K562 (cell line): Measurements from ENCODE around the gene SLC38A8. TPM values are rescaled to one million over a fixed set of nuclear protein-coding genes. Genes with fewer than 3 reads are reported as not detected.

Experiments used
- FOSL1 ChIP-seq: fragments of 200-800 bp; sonication (Bioruptor generic); conservative IDR thresholded peaks from 2 replicates; pipeline ENCODE4 v1.6.1; 2016; ENCODE audit warnings: missing genetic modification characterization, missing compliant biosample characterization
- GATAD2A ChIP-seq: fragments of 450-650 bp; IDR thresholded peaks from 2 replicates; pipeline ENCODE4 v1.6.1; 2017
- MEF2D ChIP-seq: conservative IDR thresholded peaks from 2 replicates; pipeline ENCODE4 v1.6.1; 2016; ENCODE audit warnings: low read depth, missing genetic modification characterization, missing compliant biosample characterization
- NBN ChIP-seq: fragments of 450-650 bp; IDR thresholded peaks from 2 replicates; pipeline ENCODE4 v1.6.1; 2016; ENCODE audit warnings: low read depth, mild to moderate bottlenecking
- NELFE ChIP-seq: IDR thresholded peaks from 2 replicates; pipeline ENCODE4 v1.6.1; 2011; ENCODE audit warnings: mild to moderate bottlenecking; ENCODE audit not compliant: insufficient read depth, insufficient read length
- PRPF4 ChIP-seq: fragments of 200-400 bp; formaldehyde crosslinking; IDR thresholded peaks from one replicate; pipeline ENCODE4 v1.6.1; 2017; ENCODE audit warnings: low read length, low read depth, mild to moderate bottlenecking; ENCODE audit not compliant: insufficient read depth, poor library complexity, severe bottlenecking
- RBM14 ChIP-seq: fragments of 200-400 bp; formaldehyde crosslinking; IDR thresholded peaks from 2 replicates; pipeline ENCODE4 v1.6.1; 2018; ENCODE audit warnings: low read depth, mild to moderate bottlenecking, low read length, moderate library complexity, borderline replicate concordance; ENCODE audit not compliant: insufficient read depth
- SREBF1 ChIP-seq: fragments of 150-350 bp; IDR thresholded peaks from 2 replicates; pipeline ENCODE4 v1.6.1; 2014; ENCODE audit warnings: antibody characterized with exemption, low read depth, low read length, borderline replicate concordance
- ZBED1 ChIP-seq: IDR thresholded peaks from 2 replicates; pipeline ENCODE4 v1.6.1; 2014
- ZNF232 ChIP-seq: sonication (generic); formaldehyde crosslinking; IDR thresholded peaks from 2 replicates; pipeline ENCODE4 v1.8.0; 2022; ENCODE audit warnings: mild to moderate bottlenecking, missing genetic modification reagents
- ZNF561 ChIP-seq: fragments of 450-650 bp; formaldehyde crosslinking; conservative IDR thresholded peaks from 2 replicates; pipeline ENCODE4 v1.4.0; 2020; ENCODE audit warnings: mild to moderate bottlenecking, moderate library complexity
- ZNF589 ChIP-seq: fragments of 200-800 bp; sonication (Bioruptor generic); IDR thresholded peaks from 2 replicates; pipeline ENCODE4 v1.6.1; 2016; ENCODE audit warnings: low read depth, missing genetic modification characterization, missing compliant biosample characterization
- polyA plus RNA-seq, 8 experiments: library from polyadenylated mRNA; depleted of rRNA in 4 of 8; stranded (reverse) in 5 of 8; unstranded in 3 of 8; fragments of >200 nt; fragmentation: Nextera tagmentation in 2 of 8; fragmentation: Illumina TruSeq in 1 of 8; extraction: Ambion mirVana in 2 of 8; extraction: Trizol in 1 of 8; gene quantifications; 2 replicates each; pipeline versions ENCODE4 v1.2.1 to v1.2.3, GENCODE V29; 2011 to 2014; ENCODE audit warnings: inconsistent platforms in 1 of 8, missing spikeins in 1 of 8
- total RNA-seq, 7 experiments: library from RNA; depleted of rRNA in 6 of 7; stranded (reverse); fragments of >200 nt in 6 of 7; fragmentation: Illumina TruSeq in 2 of 7; extraction: Trizol in 2 of 7; gene quantifications; 2 replicates each; pipeline versions ENCODE4 v1.2.1 to v1.2.3, GENCODE V29; 2011 to 2021; ENCODE audit warnings: low replicate concordance in 1 of 7
- TF ChIP-seq, protein P1 (sequence below): IDR thresholded peaks from 3 replicates; pipeline ENCODE4 v1.6.1; 2011; ENCODE audit warnings: borderline replicate concordance, mild to moderate bottlenecking, moderate library complexity; ENCODE audit not compliant: insufficient read length; ENCODE audit errors: extremely low read depth
- TF ChIP-seq, protein P2 (sequence below): sonication (generic); formaldehyde crosslinking; IDR thresholded peaks from 2 replicates; pipeline ENCODE4 v1.8.1; 2023; ENCODE audit warnings: missing genetic modification reagents, mild to moderate bottlenecking, borderline replicate concordance
- TF ChIP-seq, protein P3 (sequence below): sonication (generic); formaldehyde crosslinking; IDR thresholded peaks from 2 replicates; pipeline ENCODE4 v1.8.0; 2022; ENCODE audit warnings: mild to moderate bottlenecking, low read depth, missing genetic modification reagents
- TF ChIP-seq, protein P4 (sequence below): fragments of 250-450 bp; sonication (Bioruptor Pico); IDR thresholded peaks from 2 replicates; pipeline ENCODE4 v1.5.0; 2020; ENCODE audit warnings: mild to moderate bottlenecking, borderline replicate concordance
- TF ChIP-seq, protein P5 (sequence below): fragments of 250-450 bp; sonication (Bioruptor Pico); IDR thresholded peaks from 2 replicates; pipeline ENCODE4 v1.8.0; 2022; ENCODE audit warnings: moderate library complexity, mild to moderate bottlenecking, inconsistent platforms

SLC38A8 gene
- total and polyA plus RNA-seq, 9 of the 15 experiments (the other 6 are each of a cell fraction or from before 2014, with no cell fraction given), result 0.28 TPM; not detected in 8

DNA sequence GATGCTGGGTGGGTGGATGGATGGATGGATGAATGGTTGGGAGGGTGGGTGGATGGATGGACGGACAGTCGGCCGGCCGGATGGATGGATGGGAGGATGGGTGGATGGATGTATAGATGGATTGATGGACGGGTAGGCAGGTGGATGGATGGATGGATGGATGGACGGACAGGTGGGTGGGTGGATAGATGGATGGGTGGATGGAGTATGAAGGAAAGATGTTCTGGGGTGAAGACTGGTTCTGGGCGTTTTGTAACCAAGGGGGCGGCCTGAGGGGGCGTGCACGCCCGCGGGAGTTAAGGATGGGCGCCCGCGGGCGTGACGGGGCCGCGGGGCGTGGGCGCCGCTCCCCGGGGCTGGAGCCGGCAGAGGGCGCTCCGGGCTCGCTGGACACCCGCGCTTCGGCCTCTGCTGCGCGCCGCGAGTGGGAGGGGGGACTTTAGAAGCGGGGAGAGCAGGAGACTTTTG lies 74.7 kb downstream of the SLC38A8 start, which contains the start of gene NECAB2 (continued):
- TF ChIP-seq, protein P1, sequence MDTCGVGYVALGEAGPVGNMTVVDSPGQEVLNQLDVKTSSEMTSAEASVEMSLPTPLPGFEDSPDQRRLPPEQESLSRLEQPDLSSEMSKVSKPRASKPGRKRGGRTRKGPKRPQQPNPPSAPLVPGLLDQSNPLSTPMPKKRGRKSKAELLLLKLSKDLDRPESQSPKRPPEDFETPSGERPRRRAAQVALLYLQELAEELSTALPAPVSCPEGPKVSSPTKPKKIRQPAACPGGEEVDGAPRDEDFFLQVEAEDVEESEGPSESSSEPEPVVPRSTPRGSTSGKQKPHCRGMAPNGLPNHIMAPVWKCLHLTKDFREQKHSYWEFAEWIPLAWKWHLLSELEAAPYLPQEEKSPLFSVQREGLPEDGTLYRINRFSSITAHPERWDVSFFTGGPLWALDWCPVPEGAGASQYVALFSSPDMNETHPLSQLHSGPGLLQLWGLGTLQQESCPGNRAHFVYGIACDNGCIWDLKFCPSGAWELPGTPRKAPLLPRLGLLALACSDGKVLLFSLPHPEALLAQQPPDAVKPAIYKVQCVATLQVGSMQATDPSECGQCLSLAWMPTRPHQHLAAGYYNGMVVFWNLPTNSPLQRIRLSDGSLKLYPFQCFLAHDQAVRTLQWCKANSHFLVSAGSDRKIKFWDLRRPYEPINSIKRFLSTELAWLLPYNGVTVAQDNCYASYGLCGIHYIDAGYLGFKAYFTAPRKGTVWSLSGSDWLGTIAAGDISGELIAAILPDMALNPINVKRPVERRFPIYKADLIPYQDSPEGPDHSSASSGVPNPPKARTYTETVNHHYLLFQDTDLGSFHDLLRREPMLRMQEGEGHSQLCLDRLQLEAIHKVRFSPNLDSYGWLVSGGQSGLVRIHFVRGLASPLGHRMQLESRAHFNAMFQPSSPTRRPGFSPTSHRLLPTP, result no peak
- TF ChIP-seq PRPF4 (no peak), ZNF561 (no peak), GATAD2A (0 out of 2 replicates have a peak, but pooled peaks have one; percentile 48), SREBF1 (no peak), NBN (no peak), ZNF589 (CRISPR knock-in tag) (no peak), ZBED1 (no peak), RBM14 (no peak), NELFE (no peak), FOSL1 (tag) (no peak), MEF2D (tag) (no peak), ZNF232 (CRISPR knock-in tag) (no peak)
- TF ChIP-seq, protein P2, sequence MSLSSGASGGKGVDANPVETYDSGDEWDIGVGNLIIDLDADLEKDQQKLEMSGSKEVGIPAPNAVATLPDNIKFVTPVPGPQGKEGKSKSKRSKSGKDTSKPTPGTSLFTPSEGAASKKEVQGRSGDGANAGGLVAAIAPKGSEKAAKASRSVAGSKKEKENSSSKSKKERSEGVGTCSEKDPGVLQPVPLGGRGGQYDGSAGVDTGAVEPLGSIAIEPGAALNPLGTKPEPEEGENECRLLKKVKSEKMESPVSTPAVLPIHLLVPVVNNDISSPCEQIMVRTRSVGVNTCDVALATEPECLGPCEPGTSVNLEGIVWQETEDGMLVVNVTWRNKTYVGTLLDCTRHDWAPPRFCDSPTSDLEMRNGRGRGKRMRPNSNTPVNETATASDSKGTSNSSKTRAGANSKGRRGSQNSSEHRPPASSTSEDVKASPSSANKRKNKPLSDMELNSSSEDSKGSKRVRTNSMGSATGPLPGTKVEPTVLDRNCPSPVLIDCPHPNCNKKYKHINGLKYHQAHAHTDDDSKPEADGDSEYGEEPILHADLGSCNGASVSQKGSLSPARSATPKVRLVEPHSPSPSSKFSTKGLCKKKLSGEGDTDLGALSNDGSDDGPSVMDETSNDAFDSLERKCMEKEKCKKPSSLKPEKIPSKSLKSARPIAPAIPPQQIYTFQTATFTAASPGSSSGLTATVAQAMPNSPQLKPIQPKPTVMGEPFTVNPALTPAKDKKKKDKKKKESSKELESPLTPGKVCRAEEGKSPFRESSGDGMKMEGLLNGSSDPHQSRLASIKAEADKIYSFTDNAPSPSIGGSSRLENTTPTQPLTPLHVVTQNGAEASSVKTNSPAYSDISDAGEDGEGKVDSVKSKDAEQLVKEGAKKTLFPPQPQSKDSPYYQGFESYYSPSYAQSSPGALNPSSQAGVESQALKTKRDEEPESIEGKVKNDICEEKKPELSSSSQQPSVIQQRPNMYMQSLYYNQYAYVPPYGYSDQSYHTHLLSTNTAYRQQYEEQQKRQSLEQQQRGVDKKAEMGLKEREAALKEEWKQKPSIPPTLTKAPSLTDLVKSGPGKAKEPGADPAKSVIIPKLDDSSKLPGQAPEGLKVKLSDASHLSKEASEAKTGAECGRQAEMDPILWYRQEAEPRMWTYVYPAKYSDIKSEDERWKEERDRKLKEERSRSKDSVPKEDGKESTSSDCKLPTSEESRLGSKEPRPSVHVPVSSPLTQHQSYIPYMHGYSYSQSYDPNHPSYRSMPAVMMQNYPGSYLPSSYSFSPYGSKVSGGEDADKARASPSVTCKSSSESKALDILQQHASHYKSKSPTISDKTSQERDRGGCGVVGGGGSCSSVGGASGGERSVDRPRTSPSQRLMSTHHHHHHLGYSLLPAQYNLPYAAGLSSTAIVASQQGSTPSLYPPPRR (CRISPR knock-in tag), result no peak
- TF ChIP-seq, protein P3, sequence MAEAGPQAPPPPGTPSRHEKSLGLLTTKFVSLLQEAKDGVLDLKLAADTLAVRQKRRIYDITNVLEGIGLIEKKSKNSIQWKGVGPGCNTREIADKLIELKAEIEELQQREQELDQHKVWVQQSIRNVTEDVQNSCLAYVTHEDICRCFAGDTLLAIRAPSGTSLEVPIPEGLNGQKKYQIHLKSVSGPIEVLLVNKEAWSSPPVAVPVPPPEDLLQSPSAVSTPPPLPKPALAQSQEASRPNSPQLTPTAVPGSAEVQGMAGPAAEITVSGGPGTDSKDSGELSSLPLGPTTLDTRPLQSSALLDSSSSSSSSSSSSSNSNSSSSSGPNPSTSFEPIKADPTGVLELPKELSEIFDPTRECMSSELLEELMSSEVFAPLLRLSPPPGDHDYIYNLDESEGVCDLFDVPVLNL, result no peak
- TF ChIP-seq, protein P4, sequence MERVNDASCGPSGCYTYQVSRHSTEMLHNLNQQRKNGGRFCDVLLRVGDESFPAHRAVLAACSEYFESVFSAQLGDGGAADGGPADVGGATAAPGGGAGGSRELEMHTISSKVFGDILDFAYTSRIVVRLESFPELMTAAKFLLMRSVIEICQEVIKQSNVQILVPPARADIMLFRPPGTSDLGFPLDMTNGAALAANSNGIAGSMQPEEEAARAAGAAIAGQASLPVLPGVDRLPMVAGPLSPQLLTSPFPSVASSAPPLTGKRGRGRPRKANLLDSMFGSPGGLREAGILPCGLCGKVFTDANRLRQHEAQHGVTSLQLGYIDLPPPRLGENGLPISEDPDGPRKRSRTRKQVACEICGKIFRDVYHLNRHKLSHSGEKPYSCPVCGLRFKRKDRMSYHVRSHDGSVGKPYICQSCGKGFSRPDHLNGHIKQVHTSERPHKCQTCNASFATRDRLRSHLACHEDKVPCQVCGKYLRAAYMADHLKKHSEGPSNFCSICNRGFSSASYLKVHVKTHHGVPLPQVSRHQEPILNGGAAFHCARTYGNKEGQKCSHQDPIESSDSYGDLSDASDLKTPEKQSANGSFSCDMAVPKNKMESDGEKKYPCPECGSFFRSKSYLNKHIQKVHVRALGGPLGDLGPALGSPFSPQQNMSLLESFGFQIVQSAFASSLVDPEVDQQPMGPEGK (CRISPR knock-in tag), result no peak
- TF ChIP-seq, protein P5, sequence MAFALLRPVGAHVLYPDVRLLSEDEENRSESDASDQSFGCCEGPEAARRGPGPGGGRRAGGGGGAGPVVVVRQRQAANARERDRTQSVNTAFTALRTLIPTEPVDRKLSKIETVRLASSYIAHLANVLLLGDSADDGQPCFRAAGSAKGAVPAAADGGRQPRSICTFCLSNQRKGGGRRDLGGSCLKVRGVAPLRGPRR (CRISPR knock-in tag), result no peak
